Fibroblast of villous mesenchyme (primary cell): ENCODE results near the gene HAVCR2. TPM values are rescaled to one million over a fixed set of nuclear protein-coding genes. Genes with fewer than 3 reads are reported as not detected.

ENCODE experiments used
- DNase-seq: peaks from one replicate; pipeline ENCODE4 v3.0.0-alpha.2; 2010; ENCODE audit warnings: low read depth
- H3K4me3 ChIP-seq: 2 replicates; pipeline ENCODE4 v1.5.1; 2011; ENCODE audit warnings: low read depth, mild to moderate bottlenecking, low read length
- total RNA-seq: library from RNA; depleted of rRNA; stranded (reverse); fragments of >200 nt; gene quantifications from 2 replicates; pipeline ENCODE4 v1.2.3, GENCODE V29; 2012
- TF ChIP-seq, protein P1 (sequence below): IDR thresholded peaks from 2 replicates; pipeline ENCODE4 v1.5.1; 2012; ENCODE audit warnings: low read depth, mild to moderate bottlenecking, low read length; ENCODE audit not compliant: insufficient read depth

Gene HAVCR2
- total RNA-seq: not detected in 2 replicates

DNA sequence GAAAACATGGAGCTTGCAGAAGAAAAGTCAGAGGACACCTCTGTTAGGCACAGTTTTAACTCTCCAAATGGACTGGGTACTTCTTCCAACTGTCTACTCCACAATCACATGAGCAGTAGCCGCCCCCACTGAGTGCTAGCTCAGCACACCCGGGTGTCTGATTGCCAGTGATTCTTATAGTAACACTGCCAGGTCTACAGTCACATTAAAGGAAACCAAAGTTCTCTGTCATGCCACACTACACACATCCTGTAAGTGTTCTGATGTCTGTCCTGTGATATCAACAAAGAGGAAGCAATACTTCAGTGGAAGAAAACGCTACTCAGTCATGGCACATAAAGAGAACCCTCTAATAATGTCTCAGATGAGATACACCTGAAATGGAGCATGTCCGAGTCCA lies at the start of gene HAVCR2:
Gene HAVCR2 (minus strand): TSS at position 69 of the 400 bp plus-strand sequence. CDS start 61 bp downstream, at position 8.
- H3K4me3 ChIP-seq: no peak within 1 kb of the TSS
- no peak for DNase-seq
- TF ChIP-seq, protein P1, sequence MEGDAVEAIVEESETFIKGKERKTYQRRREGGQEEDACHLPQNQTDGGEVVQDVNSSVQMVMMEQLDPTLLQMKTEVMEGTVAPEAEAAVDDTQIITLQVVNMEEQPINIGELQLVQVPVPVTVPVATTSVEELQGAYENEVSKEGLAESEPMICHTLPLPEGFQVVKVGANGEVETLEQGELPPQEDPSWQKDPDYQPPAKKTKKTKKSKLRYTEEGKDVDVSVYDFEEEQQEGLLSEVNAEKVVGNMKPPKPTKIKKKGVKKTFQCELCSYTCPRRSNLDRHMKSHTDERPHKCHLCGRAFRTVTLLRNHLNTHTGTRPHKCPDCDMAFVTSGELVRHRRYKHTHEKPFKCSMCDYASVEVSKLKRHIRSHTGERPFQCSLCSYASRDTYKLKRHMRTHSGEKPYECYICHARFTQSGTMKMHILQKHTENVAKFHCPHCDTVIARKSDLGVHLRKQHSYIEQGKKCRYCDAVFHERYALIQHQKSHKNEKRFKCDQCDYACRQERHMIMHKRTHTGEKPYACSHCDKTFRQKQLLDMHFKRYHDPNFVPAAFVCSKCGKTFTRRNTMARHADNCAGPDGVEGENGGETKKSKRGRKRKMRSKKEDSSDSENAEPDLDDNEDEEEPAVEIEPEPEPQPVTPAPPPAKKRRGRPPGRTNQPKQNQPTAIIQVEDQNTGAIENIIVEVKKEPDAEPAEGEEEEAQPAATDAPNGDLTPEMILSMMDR: no peak

DNA sequence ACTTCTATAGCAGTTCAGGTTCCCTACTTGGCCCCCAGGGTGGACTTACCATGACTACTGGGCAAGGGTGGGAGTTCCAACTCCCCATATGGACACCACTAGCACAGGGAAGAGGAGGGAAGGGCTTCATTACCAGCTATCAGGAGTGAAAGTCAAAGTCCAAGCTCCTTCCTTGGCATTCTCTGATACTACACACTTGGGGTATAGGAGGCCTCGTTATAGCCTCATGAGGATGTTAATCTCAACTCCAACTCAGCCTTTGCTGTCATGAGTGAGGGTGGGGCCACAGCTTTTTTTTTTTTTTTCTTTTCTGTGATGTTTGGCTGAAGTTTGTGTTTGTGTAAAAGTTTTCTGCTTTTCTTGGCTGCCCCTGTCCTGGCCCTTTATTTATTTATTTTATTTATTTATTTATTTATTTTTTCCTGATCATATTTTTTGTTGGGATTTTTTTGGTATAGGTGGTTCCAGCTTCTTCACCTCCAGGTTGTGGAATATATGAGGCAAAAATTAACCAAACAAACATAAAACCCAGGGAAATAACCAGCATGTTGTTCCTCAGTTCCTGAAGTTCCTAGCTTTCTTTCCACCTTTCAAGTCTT lies 48.5 kb upstream of the HAVCR2 start:
- no peak for DNase-seq
- no peak overlapping the region for H3K4me3 ChIP-seq
- TF ChIP-seq, protein P1: no peak

DNA sequence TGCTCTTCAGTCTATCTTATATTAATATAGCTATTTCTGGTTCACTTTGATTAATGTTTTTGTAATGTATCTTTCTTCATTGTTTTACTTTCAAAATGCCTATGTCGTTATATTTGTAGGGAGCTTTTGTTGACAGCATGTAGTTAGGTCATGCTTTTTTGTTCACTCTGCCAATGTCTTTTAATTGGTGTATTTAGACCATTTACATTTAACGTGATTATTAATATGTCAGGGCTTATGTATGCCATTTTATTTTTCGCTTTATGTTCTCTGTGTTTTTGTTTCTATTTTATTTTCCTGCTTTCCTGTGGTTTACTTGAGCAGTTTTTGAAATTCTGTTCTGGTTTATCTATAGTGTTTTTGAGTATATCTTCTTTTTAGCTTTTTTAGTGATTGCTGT lies 46.5 kb upstream of the HAVCR2 start:
- no peak for DNase-seq
- no peak overlapping the region for H3K4me3 ChIP-seq
- TF ChIP-seq, protein P1: no peak

DNA sequence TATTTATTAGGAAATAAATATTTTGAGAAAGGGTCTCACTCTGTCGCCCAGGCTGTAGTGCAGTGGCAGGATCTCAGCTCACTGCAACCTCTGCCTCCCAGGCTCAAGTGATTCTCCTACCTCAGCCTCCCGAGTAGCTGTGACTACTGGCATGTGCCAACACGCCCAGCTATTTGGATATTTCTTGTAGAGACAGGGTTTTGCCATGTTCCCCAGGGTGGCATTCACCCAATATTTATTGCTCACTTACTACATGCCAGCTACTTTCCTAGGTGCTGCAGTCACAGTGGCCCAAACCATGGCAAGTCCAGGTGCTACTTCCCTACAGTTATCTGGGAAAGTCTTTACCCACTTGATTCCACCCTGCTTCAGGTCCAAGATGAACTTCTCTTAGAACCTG lies 42.2 kb upstream of the HAVCR2 start:
- TF ChIP-seq, protein P1: no peak
- no peak overlapping the region for H3K4me3 ChIP-seq
- no peak for DNase-seq

DNA sequence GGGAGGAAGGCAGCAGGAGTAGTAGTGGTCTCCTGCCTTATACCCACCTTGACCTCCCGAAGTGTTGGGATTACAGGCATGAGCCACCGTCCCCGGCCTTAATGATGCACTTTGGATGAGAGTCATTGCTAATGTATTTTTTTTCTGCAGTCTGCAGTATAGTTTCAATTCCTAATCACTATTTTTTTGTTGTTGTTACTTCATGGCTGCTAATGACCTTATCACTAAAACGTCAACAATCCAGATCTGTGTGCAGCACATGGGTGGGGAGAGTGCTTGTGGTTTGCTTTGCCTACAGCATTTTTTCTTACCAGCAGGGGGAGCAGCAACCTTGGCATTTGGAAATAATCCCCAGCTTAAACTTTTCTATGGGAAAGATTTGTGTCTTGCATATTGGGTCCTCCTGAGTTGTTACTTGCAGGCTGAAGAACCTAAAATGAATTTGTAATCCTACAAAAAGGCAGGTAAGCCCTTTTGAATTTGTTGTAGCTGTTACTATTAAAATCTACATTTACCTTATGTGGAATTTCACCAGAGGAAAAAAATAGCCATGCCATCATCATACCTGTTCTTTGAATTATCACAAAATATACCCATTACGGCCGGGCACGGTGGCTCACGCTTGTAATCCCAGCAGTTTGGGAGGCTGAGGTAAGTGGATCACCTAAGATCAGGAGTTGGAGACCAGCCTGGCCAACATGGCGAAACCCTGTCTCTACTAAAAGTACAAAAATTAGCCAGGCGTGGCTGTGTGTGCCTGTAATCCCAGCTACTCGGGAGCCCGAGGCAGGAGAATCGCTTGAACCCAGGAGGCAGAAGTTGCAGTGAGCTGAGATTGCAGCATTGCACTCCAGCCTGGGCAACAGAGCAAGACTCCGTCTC lies 40.1 kb upstream of the HAVCR2 start:
- no peak overlapping the region for H3K4me3 ChIP-seq
- TF ChIP-seq, protein P1: peak; percentile 93
- peak; percentile 74 for DNase-seq

DNA sequence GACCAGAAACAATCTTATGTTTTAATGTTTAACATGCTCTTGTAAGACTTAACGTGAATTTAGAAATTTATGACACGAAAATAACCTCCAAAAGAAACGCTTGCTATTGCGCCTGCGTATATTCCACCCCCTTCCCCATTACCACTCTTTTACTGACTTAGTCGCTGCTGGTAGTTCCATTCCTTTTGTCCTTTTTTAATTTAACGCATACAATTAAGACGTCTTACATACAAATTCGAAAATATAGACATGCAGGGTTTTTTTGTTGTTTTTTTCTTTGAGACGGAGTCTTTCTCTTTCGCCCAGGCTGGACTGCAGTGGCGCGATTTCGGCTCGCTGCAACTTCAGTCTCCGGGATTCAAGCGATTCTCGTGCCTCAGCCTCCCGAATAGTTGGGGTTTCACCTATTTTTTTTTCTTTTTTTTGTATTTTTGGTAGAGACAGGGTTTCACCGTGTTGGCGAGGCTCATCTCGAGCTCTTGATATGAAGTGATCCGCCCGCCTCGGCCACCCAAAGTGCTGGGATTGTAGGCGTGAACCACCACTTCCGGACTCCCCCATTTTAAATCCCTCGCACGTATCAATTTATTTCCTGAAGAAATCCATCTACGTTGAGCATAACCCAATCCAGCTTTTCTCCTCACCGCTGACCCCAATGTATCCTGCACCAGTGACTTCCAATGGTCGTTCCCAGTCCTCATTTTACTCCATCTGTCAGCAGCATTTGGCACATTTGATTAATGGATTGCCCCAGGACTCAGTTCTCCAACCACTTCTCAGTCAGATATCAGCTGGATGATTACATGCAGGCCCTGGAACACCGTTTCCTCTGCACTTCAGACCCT lies 34.5 kb upstream of the HAVCR2 start:
- no peak for DNase-seq
- peak overlapping the region; percentile 97 for H3K4me3 ChIP-seq
- TF ChIP-seq, protein P1: no peak
